HCT116 (cell line): Measurements from ENCODE around the gene CXorf38.

ENCODE experiments used
- CEBPB ChIP-seq: IDR thresholded peaks from 2 replicates; pipeline ENCODE4 v1.6.1; 2012; ENCODE audit warnings: low read depth
- CTCF ChIP-seq, 3 experiments: fragments of 200-600 bp in 1 of 3; sonication (generic) in 1 of 3; IDR thresholded peaks in 2 of 3; conservative IDR thresholded peaks in 1 of 3; 2 replicates each; pipeline ENCODE4 v1.5.1; 2012 to 2017; ENCODE audit warnings: low read depth in 2 of 3, low read length in 2 of 3, antibody characterized with exemption in 1 of 3, borderline replicate concordance in 1 of 3, control low read depth in 1 of 3, mild to moderate bottlenecking in 1 of 3, mixed read lengths in 1 of 3, mixed run types in 1 of 3, moderate library complexity in 1 of 3; ENCODE audit not compliant: insufficient read depth in 1 of 3
- EGR1 ChIP-seq: IDR thresholded peaks from 2 replicates; pipeline ENCODE4 v1.6.1; 2012; ENCODE audit warnings: low read depth
- EZH2 ChIP-seq: fragments of 200-600 bp; sonication (generic); IDR thresholded peaks from 2 replicates; pipeline ENCODE4 v1.6.1; 2017; ENCODE audit warnings: antibody characterized with exemption, mixed run types
- JUND ChIP-seq: IDR thresholded peaks from 2 replicates; pipeline ENCODE4 v1.6.1; 2012
- MAX ChIP-seq: IDR thresholded peaks from 2 replicates; pipeline ENCODE4 v1.6.1; 2012
- POLR2A ChIP-seq: IDR thresholded peaks from 2 replicates; pipeline ENCODE4 v1.7.0; 2011; ENCODE audit warnings: borderline replicate concordance; ENCODE audit not compliant: insufficient read depth, insufficient read length; ENCODE audit errors: extremely low read depth
- POLR2AphosphoS5 ChIP-seq: IDR thresholded peaks from 2 replicates; pipeline ENCODE4 v1.6.1; 2011; ENCODE audit warnings: mild to moderate bottlenecking, low read depth, low read length, moderate library complexity
- RAD21 ChIP-seq: IDR thresholded peaks from 2 replicates; pipeline ENCODE4 v1.6.1; 2012; ENCODE audit warnings: low read depth, mild to moderate bottlenecking
- SIN3A ChIP-seq: IDR thresholded peaks from 2 replicates; pipeline ENCODE4 v1.6.1; 2012; ENCODE audit warnings: low read depth
- YY1 ChIP-seq: IDR thresholded peaks from 2 replicates; pipeline ENCODE4 v1.6.1; 2011; ENCODE audit warnings: low read length, low read depth, moderate library complexity, mild to moderate bottlenecking; ENCODE audit not compliant: insufficient replicate concordance; ENCODE audit errors: extremely low read depth
- ZNF274 ChIP-seq: fragments of 200-500 bp; sonication (Bioruptor generic); IDR thresholded peaks from 2 replicates; pipeline ENCODE4 v1.6.1; 2014; ENCODE audit warnings: mild to moderate bottlenecking, low read depth, low read length, inconsistent platforms

- TF ChIP-seq CEBPB, result no peak
- no peak for TF ChIP-seq ZNF274
- TF ChIP-seq EGR1, result no peak
- no peak for TF ChIP-seq POLR2A
- no peak for TF ChIP-seq CTCF (IDR thresholded peaks at IDR 0.05 in 2 of 3, conservative IDR thresholded peaks at IDR 0.05 in 1 of 3; ENCODE audit: borderline replicate concordance in 1 of 3, insufficient read depth in 1 of 3, low read depth in 2 of 3, low read length in 2 of 3)
- no peak for TF ChIP-seq YY1
- no peak for TF ChIP-seq POLR2AphosphoS5
- TF ChIP-seq JUND, result no peak
- TF ChIP-seq MAX, result no peak
- TF ChIP-seq RAD21, result no peak
- no peak for TF ChIP-seq EZH2
- no peak for TF ChIP-seq SIN3A
Measured at GRCh38 chrX:40687169-40687568, 39.8 kb upstream of the CXorf38 start.
